Breast epithelium (tissue), 4 donors: ENCODE measurements around the gene LPP. TPM values are rescaled to one million over a fixed set of nuclear protein-coding genes. Genes with fewer than 3 reads are reported as not detected.

Experiments used
- DNase-seq, 2 donors: peaks; one replicate each; pipeline ENCODE4 v3.0.0-alpha.2; 2019; ENCODE audit warnings: low spot score in 2 of 2
- H3K27ac ChIP-seq, 2 donors: fragments of 200-600 bp; sonication (generic) in 1 of 2; one replicate each; pipeline ENCODE4 v1.5.1; 2016 to 2019; ENCODE audit warnings: mild to moderate bottlenecking in 1 of 2
- H3K27me3 ChIP-seq, 2 donors: fragments of 200-600 bp; sonication (generic) in 1 of 2; one replicate each; pipeline versions ENCODE4 v1.5.1 to v1.6.0; 2017 to 2019; ENCODE audit warnings: control low read depth in 1 of 2, mild to moderate bottlenecking in 1 of 2
- H3K36me3 ChIP-seq: fragments of 200-600 bp; one replicate; pipeline ENCODE4 v1.5.1; 2019
- H3K4me1 ChIP-seq, 2 donors: fragments of 200-600 bp; sonication (generic); one replicate each; pipeline ENCODE4 v1.5.1; 2016 to 2019; ENCODE audit warnings: control low read depth in 1 of 2
- H3K4me3 ChIP-seq, 3 donors: fragments of 200-600 bp; sonication (generic); 1 replicate in 2 of 3; 2 replicates in 1 of 3; pipeline ENCODE4 v1.5.1; 2016 to 2019; ENCODE audit warnings: mild to moderate bottlenecking in 3 of 3, moderate library complexity in 2 of 3
- H3K9me3 ChIP-seq, 2 donors: fragments of 200-600 bp; sonication (generic) in 1 of 2; one replicate each; pipeline ENCODE4 v1.5.1; 2016 to 2019; ENCODE audit warnings: control low read depth in 1 of 2
- CTCF ChIP-seq, 3 donors: fragments of 450-650 bp; IDR thresholded peaks; one replicate each; pipeline ENCODE4 v1.5.1; 2016 to 2017; ENCODE audit warnings: antibody characterized with exemption in 3 of 3, mild to moderate bottlenecking in 3 of 3, moderate library complexity in 3 of 3
- POLR2A ChIP-seq: fragments of 450-650 bp; IDR thresholded peaks from one replicate; pipeline ENCODE4 v1.6.1; 2016; ENCODE audit warnings: antibody characterized with exemption, mild to moderate bottlenecking, moderate library complexity
- POLR2AphosphoS5 ChIP-seq, 3 donors: sonication (generic); formaldehyde crosslinking; IDR thresholded peaks; one replicate each; pipeline ENCODE4 v1.6.1; 2017; ENCODE audit warnings: antibody characterized with exemption in 3 of 3
- intact Hi-C: fragments of 100-400 bp; cut with DNase I; formaldehyde crosslinking; loops from one replicate; pipeline ENCODE4 v1.15.1; 2023; ENCODE audit warnings: low total_unique reads
- total RNA-seq, 3 donors: library from RNA; depleted of rRNA; stranded (reverse); fragments of >200 nt; gene quantifications; one replicate each; pipeline ENCODE4 v1.1.0, GENCODE V29; 2016

Gene LPP
- total RNA-seq, 3 donors from 2014 or later: 135 to 183 (median 147) TPM

DNA sequence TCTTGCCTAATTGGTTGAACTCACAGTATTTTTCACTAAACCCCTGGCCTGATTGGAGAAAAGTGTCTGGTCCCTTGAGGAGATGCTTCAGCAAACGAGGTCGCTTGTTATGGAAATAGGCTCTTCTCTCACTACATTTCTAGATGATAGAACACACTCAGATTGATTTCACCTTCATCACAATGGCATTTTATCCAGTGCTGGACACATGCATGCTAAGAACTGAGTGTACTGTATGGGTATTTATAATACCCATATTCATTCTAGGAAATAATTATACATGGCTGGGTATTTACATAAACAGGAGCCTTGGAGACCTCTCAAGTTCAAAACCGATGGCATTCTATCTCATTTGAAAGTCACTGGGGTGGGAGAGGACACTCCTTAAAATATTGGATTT is 444.9 kb downstream of the LPP start:
- H3K27me3 ChIP-seq: no peaks in the 10 kb centered on the region
- H3K27ac ChIP-seq: no peak overlapping the region
- intact Hi-C loops: no loop called here
- DNase-seq: no peak
- no peak overlapping the region for H3K4me3 ChIP-seq
- H3K9me3 ChIP-seq: no peaks in the 10 kb centered on the region
- peaks cover 0 to 2% of the 10 kb centered on the region in 2 donors for H3K4me1 ChIP-seq
- no peak for TF ChIP-seq POLR2A
- no peak for TF ChIP-seq CTCF (IDR thresholded peaks at IDR 0.05)
- no peak for TF ChIP-seq POLR2AphosphoS5 (IDR thresholded peaks at IDR 0.05)
- H3K36me3 ChIP-seq: no peaks in the 10 kb centered on the region

DNA sequence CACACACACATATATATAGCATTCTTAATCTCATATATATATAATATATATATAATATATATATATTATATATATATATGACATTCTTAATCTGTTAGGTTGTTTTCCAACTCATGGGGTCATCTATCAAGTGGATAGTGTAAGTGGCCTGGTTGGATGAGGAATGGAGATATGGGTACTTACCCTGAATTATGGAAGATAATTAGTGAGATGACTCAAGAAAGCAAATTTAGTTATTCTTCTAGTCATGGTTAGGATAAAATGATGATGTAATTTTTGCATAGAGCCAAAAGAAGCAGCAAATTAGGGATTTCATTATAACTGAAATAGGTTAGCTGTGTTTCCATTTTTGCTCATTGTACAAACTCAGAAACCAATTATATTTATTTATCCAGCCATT is 448.2 kb downstream of the LPP start:
- Histone ChIP-seq H3K27ac (no peak overlapping the region), H3K4me3 (no peak overlapping the region), H3K36me3 (no peaks in the 10 kb centered on the region), H3K27me3 (no peaks in the 10 kb centered on the region), H3K9me3 (no peaks in the 10 kb centered on the region), H3K4me1 (no peaks in the 10 kb centered on the region)
- intact Hi-C loops: no loop called here
- TF ChIP-seq CTCF (IDR thresholded peaks at IDR 0.05) (no peak), POLR2A (no peak), POLR2AphosphoS5 (IDR thresholded peaks at IDR 0.05) (no peak)
- no peak for DNase-seq

GRCh38 chr3:188602620-188603019 is 448.7 kb downstream of the LPP start:
- no peaks in the 10 kb centered on the region for H3K4me1 ChIP-seq
- H3K4me3 ChIP-seq: no peak overlapping the region
- H3K27ac ChIP-seq: no peak overlapping the region
- H3K36me3 ChIP-seq: no peaks in the 10 kb centered on the region
- no peak for TF ChIP-seq POLR2AphosphoS5 (IDR thresholded peaks at IDR 0.05)
- TF ChIP-seq CTCF (IDR thresholded peaks at IDR 0.05): no peak
- no peak for TF ChIP-seq POLR2A
- intact Hi-C loops: no loop called here
- no peaks in the 10 kb centered on the region for H3K27me3 ChIP-seq
- no peaks in the 10 kb centered on the region for H3K9me3 ChIP-seq
- DNase-seq: no peak

- intact Hi-C loops: no loop called here
- H3K9me3 ChIP-seq: no peaks in the 10 kb centered on the region
- no peaks in the 10 kb centered on the region for H3K36me3 ChIP-seq
- DNase-seq: no peak
- H3K27ac ChIP-seq: no peak overlapping the region
- TF ChIP-seq POLR2AphosphoS5 (IDR thresholded peaks at IDR 0.05): no peak
- no peak for TF ChIP-seq CTCF (IDR thresholded peaks at IDR 0.05)
- TF ChIP-seq POLR2A: no peak
- no peaks in the 10 kb centered on the region for H3K4me1 ChIP-seq
- H3K4me3 ChIP-seq: no peak overlapping the region
- no peaks in the 10 kb centered on the region for H3K27me3 ChIP-seq
Measured at GRCh38 chr3:188604651-188605050, 450.7 kb downstream of the LPP start.

GRCh38 chr3:188605231-188605630 is 451.3 kb downstream of the LPP start:
- intact Hi-C loops: no loop called here

More at GRCh38 chr3:188605231-188605630, 451.3 kb downstream of the LPP start:
- Histone ChIP-seq H3K4me3 (no peak overlapping the region), H3K27ac (peak overlapping the region in 1 of 2 donors; percentile 7), H3K9me3 (no peaks in the 10 kb centered on the region), H3K27me3 (no peaks in the 10 kb centered on the region), H3K4me1 (no peaks in the 10 kb centered on the region), H3K36me3 (no peaks in the 10 kb centered on the region)
- no peak for TF ChIP-seq POLR2AphosphoS5 (IDR thresholded peaks at IDR 0.05)
- no peak for TF ChIP-seq CTCF (IDR thresholded peaks at IDR 0.05)
- no peak for TF ChIP-seq POLR2A
- no peak for DNase-seq
